Naive thymus-derived CD8-positive, alpha-beta T cell (primary cell): ENCODE results near the gene HNRNPF. TPM values are rescaled to one million over a fixed set of nuclear protein-coding genes. Genes with fewer than 3 reads are reported as not detected.

Source experiments
- ATAC-seq, 2 donors: fragments of 150-1000 bp; cut with Tn5 transposase in 1 of 2; sonication (Bioruptor Pico), chemical (Tn5 transposase) in 1 of 2; 1 replicate in 1 of 2; 2 replicates in 1 of 2; pipeline ENCODE4 v1.10.0; 2021; ENCODE audit warnings: mild to moderate bottlenecking in 2 of 2, moderate library complexity in 2 of 2
- POLR2A ChIA-PET: fragments of 350-600 bp; sonication (Branson Sonifier 250); formaldehyde crosslinking; loops from one replicate; lab custom pipeline; 2021; ENCODE audit warnings: antibody characterized with exemption; lab: Charles Lee
- DNase-seq, 10 donors: peaks; one replicate each; pipeline versions ENCODE4 v3.0.0 to v3.0.0-alpha.2; 2020 to 2022
- H3K27ac Mint-ChIP-seq, 10 donors: one replicate each; pipeline ENCODE4 v1.8.0; 2020 to 2022; ENCODE audit warnings: mild to moderate bottlenecking in 10 of 10, mixed read lengths in 10 of 10, moderate library complexity in 4 of 10, inconsistent platforms in 1 of 10
- H3K27me3 Mint-ChIP-seq, 5 donors: one replicate each; pipeline ENCODE4 v1.8.0; 2021 to 2022; ENCODE audit warnings: mixed read lengths in 5 of 5
- H3K36me3 Mint-ChIP-seq, 3 donors: one replicate each; pipeline ENCODE4 v1.8.0; 2020 to 2022; ENCODE audit warnings: mixed read lengths in 3 of 3, mild to moderate bottlenecking in 2 of 3, inconsistent platforms in 1 of 3
- H3K4me1 Mint-ChIP-seq, 4 donors: one replicate each; pipeline ENCODE4 v1.8.0; 2021 to 2022; ENCODE audit warnings: mixed read lengths in 4 of 4
- H3K4me3 Mint-ChIP-seq, 10 donors: one replicate each; pipeline ENCODE4 v1.8.0; 2020 to 2022; ENCODE audit warnings: mild to moderate bottlenecking in 10 of 10, mixed read lengths in 10 of 10, moderate library complexity in 6 of 10, inconsistent platforms in 1 of 10
- H3K9me3 Mint-ChIP-seq, 9 donors: one replicate each; pipeline ENCODE4 v1.8.0; 2020 to 2022; ENCODE audit warnings: mixed read lengths in 9 of 9, mild to moderate bottlenecking in 3 of 9, inconsistent platforms in 1 of 9, moderate library complexity in 1 of 9
- polyA plus RNA-seq, 3 donors: library from polyadenylated mRNA; unstranded; fragments of 300-500 nt; fragmentation: Illumina TruSeq; gene quantifications; one replicate each; pipeline ENCODE4 v1.2.3, GENCODE V29; 2021
- total RNA-seq, 8 experiments: library from RNA in 2 of 8; stranded (reverse) in 2 of 8; gene quantifications; one replicate each; pipeline ENCODE4 v1.2.3 and lab custom pipeline; 2021 to 2026

The HNRNPF gene
- total and polyA plus RNA-seq, 5 experiments from 2014 or later: 155 to 202 (median 168) TPM

DNA sequence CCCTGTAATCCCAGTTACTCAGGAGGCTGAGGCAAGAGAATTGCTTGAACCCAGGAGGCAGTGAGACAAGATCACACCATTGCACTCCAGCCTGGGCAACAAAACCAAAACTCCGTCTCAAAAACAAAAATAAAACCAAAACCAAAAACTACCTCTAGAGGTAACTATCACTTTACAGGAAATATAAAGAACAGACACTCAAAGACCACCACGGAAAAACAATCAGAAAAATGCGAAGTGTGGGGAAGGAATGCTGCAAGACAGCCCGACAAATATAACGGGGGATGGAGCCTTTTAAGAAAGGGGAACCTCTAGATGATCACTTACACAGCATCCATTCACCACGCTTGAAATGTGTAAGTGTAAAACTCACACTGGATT, 4.3 kb downstream of the HNRNPF start:
- POLR2A ChIA-PET: interaction anchor here (1.2 to 2.5 kb wide), 4 partner anchors 8 to 111 kb away, joined by 5 to 16 read pairs (median 6); partner anchors contain the start of gene ZNF487
- DNase-seq (peak in 2 of 10 donors; percentile 44 to 54), ATAC-seq (no peak)
- H3K4me3 Mint-ChIP-seq: peak overlapping the region; percentile 78 to 100 (median 87)
- H3K27me3 Mint-ChIP-seq: no peaks in the 10 kb centered on the region
- H3K9me3 Mint-ChIP-seq: no peaks in the 10 kb centered on the region
- H3K4me1 Mint-ChIP-seq: peaks cover 34 to 72% (median 62%) of the 10 kb centered on the region in 4 donors
- peak overlapping the region; percentile 82 to 97 (median 94) for H3K27ac Mint-ChIP-seq
- H3K36me3 Mint-ChIP-seq: peaks cover 0 to 45% (median 4%) of the 10 kb centered on the region in 3 donors

- DNase-seq: no peak
- peak overlapping the region; percentile 82 to 97 (median 94) for H3K27ac Mint-ChIP-seq
- H3K4me1 Mint-ChIP-seq: peaks cover 37 to 76% (median 64%) of the 10 kb centered on the region in 4 donors
- no peaks in the 10 kb centered on the region for H3K27me3 Mint-ChIP-seq
- peak overlapping the region; percentile 78 to 100 (median 87) for H3K4me3 Mint-ChIP-seq
- no peaks in the 10 kb centered on the region for H3K9me3 Mint-ChIP-seq
- POLR2A ChIA-PET: interaction anchor here (1.0 to 2.5 kb wide), 6 partner anchors 8 to 110 kb away, joined by 3 to 16 read pairs (median 4); partner anchors contain the start of gene ZNF487
- no peak for ATAC-seq
- H3K36me3 Mint-ChIP-seq: peaks cover 0 to 50% (median 4%) of the 10 kb centered on the region in 3 donors
Measured at GRCh38 chr10:43403911-43404703, 4.9 kb downstream of the HNRNPF start.

- H3K9me3 Mint-ChIP-seq: no peaks in the 10 kb centered on the region
- peak overlapping the region in 9 of 10 donors; percentile 53 to 100 (median 82) for H3K4me3 Mint-ChIP-seq
- H3K4me1 Mint-ChIP-seq: peaks cover 35 to 88% (median 71%) of the 10 kb centered on the region in 4 donors
- peak overlapping the region; percentile 14 to 97 (median 88) for H3K27ac Mint-ChIP-seq
- ATAC-seq (no peak), DNase-seq (no peak)
- H3K27me3 Mint-ChIP-seq: no peaks in the 10 kb centered on the region
- POLR2A ChIA-PET: interaction anchor here (0.6 to 1.3 kb wide), 4 partner anchors 32 to 49 kb away, joined by 3 to 4 read pairs (median 3); partner anchors contain the start of gene ZNF487
- peaks cover 0 to 50% (median 4%) of the 10 kb centered on the region in 3 donors for H3K36me3 Mint-ChIP-seq
Measured at GRCh38 chr10:43402880-43403452, 6.0 kb downstream of the HNRNPF start.

- DNase-seq (no peak), ATAC-seq (no peak)
- POLR2A ChIA-PET: interaction anchor here (0.7 kb wide), 1 partner anchor 18 kb away, joined by 4 read pairs; no protein-coding TSS in a partner anchor
- peak overlapping the region; percentile 14 to 97 (median 88) for H3K27ac Mint-ChIP-seq
- no peaks in the 10 kb centered on the region for H3K27me3 Mint-ChIP-seq
- H3K4me1 Mint-ChIP-seq: peaks cover 33 to 93% (median 78%) of the 10 kb centered on the region in 4 donors
- peaks cover 0 to 51% (median 5%) of the 10 kb centered on the region in 3 donors for H3K36me3 Mint-ChIP-seq
- no peaks in the 10 kb centered on the region for H3K9me3 Mint-ChIP-seq
- H3K4me3 Mint-ChIP-seq: peak overlapping the region in 9 of 10 donors; percentile 53 to 100 (median 82)
Measured at GRCh38 chr10:43402176-43402575, 6.8 kb downstream of the HNRNPF start.

GRCh38 chr10:43401627-43402026, 7.4 kb downstream of the HNRNPF start:
- POLR2A ChIA-PET: interaction anchor here (0.7 kb wide), 2 partner anchors 19 to 28 kb away, joined by 4 read pairs; no protein-coding TSS in a partner anchor
- Mint-ChIP-seq H3K36me3 (peaks cover 0 to 52% (median 5%) of the 10 kb centered on the region in 3 donors), H3K9me3 (no peaks in the 10 kb centered on the region), H3K27ac (peak overlapping the region; percentile 14 to 97 (median 70)), H3K4me1 (peaks cover 34 to 94% (median 80%) of the 10 kb centered on the region in 4 donors), H3K4me3 (peak overlapping the region in 9 of 10 donors; percentile 38 to 95 (median 66)), H3K27me3 (no peaks in the 10 kb centered on the region)
- no peak for ATAC-seq
- DNase-seq: no peak

GRCh38 chr10:43399320-43400310, 9.4 kb downstream of the HNRNPF start:
- Mint-ChIP-seq H3K36me3 (peaks cover 0 to 58% (median 5%) of the 10 kb centered on the region in 3 donors), H3K4me1 (peaks cover 37 to 94% (median 89%) of the 10 kb centered on the region in 4 donors), H3K9me3 (no peaks in the 10 kb centered on the region), H3K27me3 (no peaks in the 10 kb centered on the region), H3K4me3 (peak overlapping the region; percentile 1 to 93 (median 75)), H3K27ac (peak overlapping the region; percentile 32 to 99 (median 94))
- POLR2A ChIA-PET: interaction anchor here (0.6 to 2.7 kb wide), 3 partner anchors 8 to 53 kb away, joined by 4 to 14 read pairs (median 4); no protein-coding TSS in a partner anchor
- DNase-seq (no peak), ATAC-seq (no peak)

GRCh38 chr10:43398939-43399319, 10.1 kb downstream of the HNRNPF start:
- DNase-seq: no peak
- peaks cover 0 to 60% (median 5%) of the 10 kb centered on the region in 3 donors for H3K36me3 Mint-ChIP-seq
- peak overlapping the region; percentile 83 to 99 (median 96) for H3K27ac Mint-ChIP-seq
- H3K27me3 Mint-ChIP-seq: no peaks in the 10 kb centered on the region
- no peak for ATAC-seq
- peak overlapping the region in 9 of 10 donors; percentile 76 to 97 (median 93) for H3K4me3 Mint-ChIP-seq
- H3K9me3 Mint-ChIP-seq: no peaks in the 10 kb centered on the region
- POLR2A ChIA-PET: interaction anchor here (0.6 to 2.7 kb wide), 2 partner anchors 9 to 37 kb away, joined by 3 to 14 read pairs; no protein-coding TSS in a partner anchor
- peaks cover 34 to 92% (median 86%) of the 10 kb centered on the region in 4 donors for H3K4me1 Mint-ChIP-seq

GRCh38 chr10:43396928-43397624, 11.9 kb downstream of the HNRNPF start:
- peaks cover 1 to 61% (median 8%) of the 10 kb centered on the region in 3 donors for H3K36me3 Mint-ChIP-seq
- peak overlapping the region; percentile 93 to 99 (median 97) for H3K27ac Mint-ChIP-seq
- peak; percentile 73 to 75 for ATAC-seq
- H3K4me3 Mint-ChIP-seq: peak overlapping the region; percentile 85 to 97 (median 94)
- POLR2A ChIA-PET: interaction anchor here (0.6 to 3.1 kb wide), 10 partner anchors 8 to 256 kb away, joined by 3 to 22 read pairs (median 8); partner anchors contain the start of genes HNRNPF and ZNF487
- DNase-seq: peak; percentile 53 to 80 (median 70)
- H3K9me3 Mint-ChIP-seq: no peaks in the 10 kb centered on the region
- H3K27me3 Mint-ChIP-seq: no peaks in the 10 kb centered on the region
- peaks cover 32 to 87% (median 83%) of the 10 kb centered on the region in 4 donors for H3K4me1 Mint-ChIP-seq

DNA sequence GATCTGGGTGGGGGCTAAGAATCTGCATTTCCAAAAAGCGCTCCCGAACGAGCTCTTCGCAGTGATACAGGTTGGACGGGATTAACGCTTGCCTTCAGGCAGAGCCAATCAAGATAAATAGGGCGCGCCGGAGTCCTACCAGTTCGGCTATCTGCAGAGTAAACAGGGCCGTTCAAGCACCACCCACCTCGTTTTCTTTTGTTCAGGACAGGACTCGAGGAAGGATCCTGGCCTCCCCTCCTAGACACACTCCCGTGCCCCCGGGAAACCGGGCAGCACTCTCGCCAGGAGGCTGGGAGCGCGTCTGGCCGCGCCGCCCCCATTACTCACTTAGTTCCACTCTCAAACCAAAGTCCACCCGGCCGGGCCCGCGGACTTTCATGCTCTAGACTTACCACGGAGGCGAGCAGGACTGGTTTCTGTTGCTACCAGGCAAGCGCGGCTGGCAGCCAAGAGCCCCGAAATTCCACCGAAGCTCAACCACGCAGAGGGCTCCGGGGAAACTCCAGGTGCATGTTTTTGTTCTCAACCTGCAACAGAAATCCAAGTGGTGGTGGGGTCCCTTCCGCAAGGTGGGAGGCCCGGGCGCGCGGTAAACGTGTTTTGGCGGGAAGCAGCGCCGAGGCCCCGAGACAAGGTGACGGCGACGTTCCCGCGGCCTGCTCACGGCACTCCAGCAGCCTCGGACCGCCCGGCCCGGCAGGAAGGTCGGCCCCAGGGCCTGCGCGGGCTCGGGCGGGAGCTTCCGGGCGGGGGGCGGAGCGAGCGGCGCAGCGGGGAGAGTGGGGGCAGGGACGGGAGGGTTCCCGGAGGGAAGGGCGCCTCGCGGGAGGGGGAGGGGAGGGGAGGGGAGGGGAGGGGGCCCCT, 12.7 kb downstream of the HNRNPF start:
- Mint-ChIP-seq H3K27me3 (no peaks in the 10 kb centered on the region), H3K4me1 (peaks cover 29 to 84% (median 81%) of the 10 kb centered on the region in 4 donors), H3K36me3 (peaks cover 1 to 61% (median 8%) of the 10 kb centered on the region in 3 donors), H3K9me3 (no peaks in the 10 kb centered on the region), H3K27ac (peak overlapping the region; percentile 92 to 99 (median 96)), H3K4me3 (peak overlapping the region; percentile 85 to 95 (median 89))
- POLR2A ChIA-PET: interaction anchor here (0.5 to 3.1 kb wide), 11 partner anchors 9 to 255 kb away, joined by 3 to 22 read pairs (median 7); partner anchors contain the start of genes HNRNPF and ZNF487
- ATAC-seq (peak; percentile 54 to 60), DNase-seq (peak; percentile 37 to 75 (median 62))

DNA sequence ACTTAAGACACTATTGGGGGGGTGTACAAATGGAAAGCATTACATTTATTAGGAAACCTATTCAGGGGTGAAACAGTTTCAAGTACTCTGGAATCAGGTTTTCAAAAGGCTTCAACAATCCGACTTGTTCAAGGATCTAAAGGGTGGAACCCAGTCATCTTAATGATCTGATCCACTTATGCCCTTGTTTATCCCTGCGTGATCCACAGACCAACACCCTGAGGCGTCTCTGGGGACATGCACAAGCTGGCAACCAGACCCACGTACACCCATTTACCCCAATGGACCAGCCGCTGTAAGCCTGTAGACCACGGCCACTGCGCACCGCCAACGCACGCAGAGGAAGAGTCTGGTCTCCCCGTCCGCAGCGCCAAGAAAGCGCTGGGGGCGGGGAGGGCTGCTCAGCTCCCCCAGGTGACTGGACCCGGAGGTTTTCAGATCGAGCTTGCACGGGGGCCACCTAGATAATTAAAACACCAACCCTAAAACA, 13.4 kb downstream of the HNRNPF start:
- H3K4me3 Mint-ChIP-seq: peak overlapping the region; percentile 85 to 95 (median 89)
- H3K4me1 Mint-ChIP-seq: peaks cover 28 to 82% (median 79%) of the 10 kb centered on the region in 4 donors
- POLR2A ChIA-PET: interaction anchor here (0.5 to 3.1 kb wide), 9 partner anchors 10 to 255 kb away, joined by 3 to 22 read pairs (median 9); partner anchors contain the start of gene HNRNPF
- DNase-seq: peak in 4 of 10 donors; percentile 21 to 31 (median 30)
- peak overlapping the region; percentile 92 to 99 (median 95) for H3K27ac Mint-ChIP-seq
- H3K27me3 Mint-ChIP-seq: no peaks in the 10 kb centered on the region
- ATAC-seq: no peak
- peaks cover 1 to 63% (median 8%) of the 10 kb centered on the region in 3 donors for H3K36me3 Mint-ChIP-seq
- no peaks in the 10 kb centered on the region for H3K9me3 Mint-ChIP-seq
